ENCODE data around the gene SVOP.

The SVOP gene

DNA sequence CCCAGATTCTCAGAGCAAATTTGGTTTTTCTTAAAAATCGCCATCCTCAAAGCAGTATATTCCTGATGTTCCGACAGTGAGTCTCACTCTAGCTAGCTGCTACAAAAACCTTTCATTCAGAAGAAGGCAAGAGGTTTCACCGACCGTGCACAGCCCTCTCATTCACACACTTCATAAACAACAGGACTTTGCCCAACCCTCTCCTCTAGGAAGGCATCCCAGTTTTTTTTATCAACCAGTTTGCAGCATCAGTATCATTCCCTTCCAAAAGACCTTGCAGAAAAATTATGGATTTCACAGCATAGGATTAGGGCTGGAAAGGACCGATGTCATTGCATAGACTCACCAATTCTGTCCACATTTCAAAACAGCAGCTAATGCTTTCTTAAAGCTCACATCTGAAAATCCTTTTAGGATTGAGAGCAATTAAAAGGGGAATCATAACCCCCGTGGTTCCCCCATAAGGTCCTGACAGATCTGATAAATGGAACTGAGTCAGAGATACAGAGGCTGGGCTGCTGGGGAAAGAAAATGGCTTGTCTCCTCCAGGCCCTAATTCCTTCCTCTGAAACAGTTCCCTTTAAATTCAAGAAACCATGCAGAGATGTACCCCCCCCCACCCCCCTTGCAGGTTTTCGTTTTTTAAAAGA is 597 bp downstream of the SVOP start:
- Histone ChIP-seq H3K9ac (ENCODE audit: low read length) (no peak overlapping the region), H4K20me1 (ENCODE audit: low read depth, low read length) (no peaks in the 10 kb centered on the region), H3F3A (ENCODE audit: insufficient read depth) (no peaks in the 10 kb centered on the region), H3K79me2 (ENCODE audit: insufficient read depth, low read length) (no peaks in the 10 kb centered on the region), H2AFZ (ENCODE audit: low read depth, low read length, severe bottlenecking) (no peak overlapping the region), H3K9me2 (replicated peaks; ENCODE audit: insufficient read depth, low read length) (no peaks in the 10 kb centered on the region), H3K4me2 (ENCODE audit: low read depth, low read length, poor library complexity, severe bottlenecking) (no peak overlapping the region), H3K36me3 (ENCODE audit: low read length) (no peaks in the 10 kb centered on the region), H3K27me3 (ENCODE audit: low read length) (0 out of 2 replicates have a peak, but pooled peaks cover 3% of the 10 kb centered on the region), H3K4me3 (ENCODE audit: insufficient read depth, low read length, poor library complexity, severe bottlenecking) (no peak overlapping the region), H3K27ac (ENCODE audit: low read depth, low read length) (no peak overlapping the region), H3K9me3 (ENCODE audit: insufficient read depth, low read length) (no peaks in the 10 kb centered on the region)
- TF ChIP-seq EZH2phosphoT487 (conservative IDR thresholded peaks at IDR 0.05; ENCODE audit: low read length), result no peak
- TF ChIP-seq, protein P1, sequence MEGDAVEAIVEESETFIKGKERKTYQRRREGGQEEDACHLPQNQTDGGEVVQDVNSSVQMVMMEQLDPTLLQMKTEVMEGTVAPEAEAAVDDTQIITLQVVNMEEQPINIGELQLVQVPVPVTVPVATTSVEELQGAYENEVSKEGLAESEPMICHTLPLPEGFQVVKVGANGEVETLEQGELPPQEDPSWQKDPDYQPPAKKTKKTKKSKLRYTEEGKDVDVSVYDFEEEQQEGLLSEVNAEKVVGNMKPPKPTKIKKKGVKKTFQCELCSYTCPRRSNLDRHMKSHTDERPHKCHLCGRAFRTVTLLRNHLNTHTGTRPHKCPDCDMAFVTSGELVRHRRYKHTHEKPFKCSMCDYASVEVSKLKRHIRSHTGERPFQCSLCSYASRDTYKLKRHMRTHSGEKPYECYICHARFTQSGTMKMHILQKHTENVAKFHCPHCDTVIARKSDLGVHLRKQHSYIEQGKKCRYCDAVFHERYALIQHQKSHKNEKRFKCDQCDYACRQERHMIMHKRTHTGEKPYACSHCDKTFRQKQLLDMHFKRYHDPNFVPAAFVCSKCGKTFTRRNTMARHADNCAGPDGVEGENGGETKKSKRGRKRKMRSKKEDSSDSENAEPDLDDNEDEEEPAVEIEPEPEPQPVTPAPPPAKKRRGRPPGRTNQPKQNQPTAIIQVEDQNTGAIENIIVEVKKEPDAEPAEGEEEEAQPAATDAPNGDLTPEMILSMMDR (IDR thresholded peaks at IDR 0.05; ENCODE audit: insufficient read depth, low read length, poor library complexity, severe bottlenecking), result no peak

DNA sequence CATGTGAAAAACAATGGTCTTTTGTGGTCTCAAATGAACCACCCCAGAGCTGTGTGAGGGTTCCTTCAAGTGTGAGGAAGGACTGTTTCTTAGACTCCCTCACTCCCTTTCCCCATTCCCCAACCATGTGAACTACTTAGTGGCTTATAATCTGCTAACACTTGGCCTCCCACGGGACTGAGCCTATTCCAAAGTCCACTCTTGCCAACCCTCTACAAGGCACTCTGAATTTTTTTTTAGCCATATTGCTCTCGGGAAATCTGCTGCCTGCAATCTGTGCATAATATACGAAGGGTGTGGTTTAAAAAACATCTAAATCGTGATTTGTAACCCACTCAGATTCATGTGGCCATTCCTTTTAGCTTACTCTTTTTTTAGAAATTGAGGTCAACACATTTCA is 2.6 kb downstream of the SVOP start:
- Histone ChIP-seq H3K4me2 (ENCODE audit: low read depth, low read length, poor library complexity, severe bottlenecking) (no peak overlapping the region), H3K4me3 (ENCODE audit: insufficient read depth, low read length, poor library complexity, severe bottlenecking) (no peak overlapping the region), H3K9me2 (replicated peaks; ENCODE audit: insufficient read depth, low read length) (no peaks in the 10 kb centered on the region), H3K9me3 (ENCODE audit: insufficient read depth, low read length) (no peaks in the 10 kb centered on the region), H3K79me2 (ENCODE audit: insufficient read depth, low read length) (no peaks in the 10 kb centered on the region), H3K36me3 (ENCODE audit: low read length) (no peaks in the 10 kb centered on the region), H3K9ac (ENCODE audit: low read length) (no peak overlapping the region), H3F3A (ENCODE audit: insufficient read depth) (no peaks in the 10 kb centered on the region), H4K20me1 (ENCODE audit: low read depth, low read length) (no peaks in the 10 kb centered on the region), H3K27me3 (ENCODE audit: low read length) (0 out of 2 replicates have a peak, but pooled peaks cover 3% of the 10 kb centered on the region), H3K27ac (ENCODE audit: low read depth, low read length) (no peak overlapping the region), H2AFZ (ENCODE audit: low read depth, low read length, severe bottlenecking) (no peak overlapping the region)
- TF ChIP-seq, protein P1 (IDR thresholded peaks at IDR 0.05; ENCODE audit: insufficient read depth, low read length, poor library complexity, severe bottlenecking), result no peak
- TF ChIP-seq EZH2phosphoT487 (conservative IDR thresholded peaks at IDR 0.05; ENCODE audit: low read length), result no peak

DNA sequence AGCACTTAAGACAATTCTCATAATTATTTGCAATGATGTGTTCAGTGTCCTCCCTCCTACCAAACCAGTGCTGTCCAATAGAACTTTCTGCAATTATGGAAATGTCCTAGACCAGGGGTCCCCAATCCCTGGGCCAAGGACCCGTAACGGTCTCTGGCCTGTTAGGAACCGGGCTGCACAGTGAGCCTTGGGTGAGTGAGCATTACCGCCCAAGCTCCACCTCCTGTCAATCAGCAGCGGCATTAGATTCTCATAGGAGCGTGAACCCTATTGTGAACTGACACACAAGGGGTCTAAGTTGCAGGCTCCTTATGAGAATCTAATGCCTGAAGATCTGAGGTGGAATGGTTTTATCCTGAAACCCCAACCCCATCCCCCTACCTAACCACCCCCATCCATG is 3.9 kb downstream of the SVOP start:
- Histone ChIP-seq H3F3A (ENCODE audit: insufficient read depth) (no peaks in the 10 kb centered on the region), H3K4me2 (ENCODE audit: low read depth, low read length, poor library complexity, severe bottlenecking) (no peak overlapping the region), H2AFZ (ENCODE audit: low read depth, low read length, severe bottlenecking) (no peak overlapping the region), H3K27ac (ENCODE audit: low read depth, low read length) (no peak overlapping the region), H3K36me3 (ENCODE audit: low read length) (no peaks in the 10 kb centered on the region), H3K9ac (ENCODE audit: low read length) (no peak overlapping the region), H3K79me2 (ENCODE audit: insufficient read depth, low read length) (no peaks in the 10 kb centered on the region), H3K4me3 (ENCODE audit: insufficient read depth, low read length, poor library complexity, severe bottlenecking) (no peak overlapping the region), H3K27me3 (ENCODE audit: low read length) (0 out of 2 replicates have a peak, but pooled peaks cover 3% of the 10 kb centered on the region), H4K20me1 (ENCODE audit: low read depth, low read length) (no peaks in the 10 kb centered on the region), H3K9me3 (ENCODE audit: insufficient read depth, low read length) (no peaks in the 10 kb centered on the region), H3K9me2 (replicated peaks; ENCODE audit: insufficient read depth, low read length) (no peaks in the 10 kb centered on the region)
- TF ChIP-seq, protein P1 (IDR thresholded peaks at IDR 0.05; ENCODE audit: insufficient read depth, low read length, poor library complexity, severe bottlenecking), result no peak
- no peak for TF ChIP-seq EZH2phosphoT487 (conservative IDR thresholded peaks at IDR 0.05; ENCODE audit: low read length)

All from SU-DHL-6 (cell line).